Fibroblast of pulmonary artery (primary cell): Measurements from ENCODE around the gene PKP1.
A peak's percentile ranks its signal among the peaks of the same experiment; 100 is the strongest.

Source experiments
- DNase-seq: peaks from one replicate; pipeline ENCODE4 v3.0.0-alpha.2; 2010; ENCODE audit warnings: low read depth
- H3K4me3 ChIP-seq: replicated peaks from 2 replicates; pipeline ENCODE4 v1.5.1; 2011; ENCODE audit warnings: low read depth, mild to moderate bottlenecking, control low read depth, low read length, moderate library complexity
- TF ChIP-seq, protein P1 (sequence below): IDR thresholded peaks from 2 replicates; pipeline ENCODE4 v1.5.1; 2011; ENCODE audit warnings: mild to moderate bottlenecking, control low read depth, low read length, inconsistent platforms; ENCODE audit errors: missing control alignments

The PKP1 gene

DNA sequence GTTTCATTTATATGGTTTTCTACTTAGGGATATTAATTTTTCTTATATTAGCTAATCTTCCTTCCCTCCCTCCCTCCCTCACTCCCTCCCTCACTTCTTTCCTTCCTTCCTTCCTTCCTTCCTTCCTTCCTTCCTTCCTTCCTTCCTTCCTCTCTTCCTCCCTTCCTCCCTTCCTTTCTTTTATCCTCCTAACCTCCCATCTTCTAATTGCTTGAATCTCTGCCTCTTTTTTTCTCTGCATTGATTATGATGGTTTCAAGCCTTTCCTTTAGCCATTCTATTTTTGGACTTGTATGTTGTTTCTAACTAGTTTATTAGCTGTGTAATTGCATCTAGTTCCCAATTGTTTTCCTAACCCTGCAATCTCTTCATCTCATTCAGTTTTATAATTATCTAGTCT, 17.0 kb upstream of the PKP1 start:
- H3K4me3 ChIP-seq, result no peak overlapping the region
- no peak for DNase-seq
- TF ChIP-seq, protein P1, sequence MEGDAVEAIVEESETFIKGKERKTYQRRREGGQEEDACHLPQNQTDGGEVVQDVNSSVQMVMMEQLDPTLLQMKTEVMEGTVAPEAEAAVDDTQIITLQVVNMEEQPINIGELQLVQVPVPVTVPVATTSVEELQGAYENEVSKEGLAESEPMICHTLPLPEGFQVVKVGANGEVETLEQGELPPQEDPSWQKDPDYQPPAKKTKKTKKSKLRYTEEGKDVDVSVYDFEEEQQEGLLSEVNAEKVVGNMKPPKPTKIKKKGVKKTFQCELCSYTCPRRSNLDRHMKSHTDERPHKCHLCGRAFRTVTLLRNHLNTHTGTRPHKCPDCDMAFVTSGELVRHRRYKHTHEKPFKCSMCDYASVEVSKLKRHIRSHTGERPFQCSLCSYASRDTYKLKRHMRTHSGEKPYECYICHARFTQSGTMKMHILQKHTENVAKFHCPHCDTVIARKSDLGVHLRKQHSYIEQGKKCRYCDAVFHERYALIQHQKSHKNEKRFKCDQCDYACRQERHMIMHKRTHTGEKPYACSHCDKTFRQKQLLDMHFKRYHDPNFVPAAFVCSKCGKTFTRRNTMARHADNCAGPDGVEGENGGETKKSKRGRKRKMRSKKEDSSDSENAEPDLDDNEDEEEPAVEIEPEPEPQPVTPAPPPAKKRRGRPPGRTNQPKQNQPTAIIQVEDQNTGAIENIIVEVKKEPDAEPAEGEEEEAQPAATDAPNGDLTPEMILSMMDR, result no peak

DNA sequence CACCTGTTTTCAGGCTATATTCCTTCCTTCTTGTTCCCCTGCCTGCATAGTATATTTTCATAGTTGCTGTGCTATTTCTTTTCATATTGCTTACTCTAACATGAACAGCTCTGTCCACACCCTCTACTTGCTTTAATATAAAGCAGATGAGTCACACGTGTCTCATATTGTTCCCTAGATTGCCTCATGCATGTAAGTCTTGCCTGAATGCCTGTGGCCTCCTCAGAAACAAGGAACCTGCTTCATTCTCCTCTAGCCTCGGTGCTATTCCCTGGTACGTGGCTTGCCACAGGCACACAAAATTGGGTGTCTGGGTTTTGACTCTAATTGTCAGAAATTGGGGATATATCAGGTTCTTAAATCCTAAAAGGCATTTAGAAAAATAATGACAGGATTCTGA, 16.5 kb upstream of the PKP1 start:
- DNase-seq, result peak; percentile 84
- no peak overlapping the region for H3K4me3 ChIP-seq

DNA sequence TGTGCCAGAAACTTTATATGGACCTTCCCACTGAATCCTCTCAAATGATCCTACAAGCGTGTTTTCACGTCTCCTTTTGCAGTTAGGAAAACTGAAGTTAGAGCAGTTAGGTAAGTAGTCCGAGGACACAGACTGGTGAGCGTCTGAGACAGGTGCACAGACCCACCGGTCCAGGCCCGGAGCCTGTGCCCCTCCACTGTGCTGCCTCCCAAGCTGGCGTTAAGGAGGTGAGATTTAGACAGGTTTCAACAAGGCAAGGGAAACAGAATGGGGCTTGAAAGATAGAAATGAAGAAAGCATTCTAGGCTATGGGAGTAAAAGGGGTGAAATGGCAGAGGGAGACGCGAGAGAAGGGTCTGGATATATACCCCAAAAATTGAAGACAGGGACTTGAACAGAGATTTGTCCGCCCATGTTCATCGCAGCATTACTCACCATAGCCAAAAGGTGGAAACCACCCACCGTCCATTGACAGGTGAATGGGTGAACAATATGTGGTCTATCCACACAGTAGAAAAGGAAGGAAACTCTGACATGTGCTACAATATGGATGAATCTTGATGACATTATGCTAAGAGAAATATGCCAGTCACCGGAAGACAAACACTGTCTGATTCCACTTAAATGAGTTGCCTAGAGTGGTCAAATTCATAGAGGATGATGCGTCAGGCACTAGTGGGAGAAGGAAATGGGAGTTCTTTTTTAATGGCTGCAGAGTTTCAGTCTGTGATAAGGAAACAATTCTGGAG, 15.7 kb upstream of the PKP1 start:
- H3K4me3 ChIP-seq, result no peak overlapping the region
- TF ChIP-seq, protein P1, result no peak
- DNase-seq, result peak; percentile 48

More for the DNA sequence above, 16.5 kb upstream of the PKP1 start:
- TF ChIP-seq, protein P1, result no peak

DNA sequence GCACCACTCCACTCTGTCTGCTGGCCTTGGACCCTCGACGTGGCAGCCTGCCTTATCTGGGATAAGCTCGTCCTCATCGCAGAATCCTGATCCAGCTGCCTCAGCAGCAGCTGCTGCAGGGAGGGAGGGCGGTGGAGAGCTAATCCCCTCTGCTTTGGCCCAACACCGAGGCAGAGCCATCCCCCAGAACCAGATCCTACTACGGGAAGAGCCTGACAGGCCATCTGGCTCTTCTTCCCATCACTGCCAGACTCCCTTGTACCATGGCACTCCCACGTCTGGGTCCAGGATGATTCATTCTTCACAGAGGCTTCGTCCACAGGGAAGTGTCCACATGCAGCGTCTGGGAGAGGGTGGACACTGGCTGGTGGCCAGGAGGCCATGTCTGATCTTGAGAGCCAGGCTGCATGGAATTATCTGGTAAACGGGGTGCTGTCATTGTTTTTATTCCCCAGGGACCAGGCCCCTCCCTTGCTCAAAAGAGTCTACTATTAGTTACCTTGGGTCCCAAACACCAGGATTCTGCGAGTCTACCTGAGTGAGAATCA, 14.6 kb upstream of the PKP1 start:
- peak; percentile 91 for DNase-seq
- H3K4me3 ChIP-seq, result no peak overlapping the region
- TF ChIP-seq, protein P1, result no peak

DNA sequence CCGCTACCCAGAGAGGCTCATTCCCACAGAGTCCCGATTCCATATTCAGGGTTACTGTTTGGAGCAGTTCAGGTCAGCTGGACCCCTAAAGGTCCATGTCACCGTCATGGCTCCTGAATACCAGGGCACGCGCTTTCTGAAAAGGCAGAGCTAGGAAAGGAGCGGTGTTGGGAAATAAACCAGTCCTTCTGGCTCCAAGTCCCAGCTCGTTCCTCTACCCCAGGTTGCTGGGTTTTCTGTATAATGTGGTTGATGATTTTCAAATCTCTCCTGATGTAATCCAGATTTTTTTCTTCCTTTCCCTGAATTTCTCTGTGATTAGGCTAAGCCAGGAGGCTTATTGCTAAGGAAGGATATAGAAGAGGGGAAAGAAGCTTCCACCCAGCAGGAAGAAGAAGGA, 14.0 kb upstream of the PKP1 start:
- no peak overlapping the region for H3K4me3 ChIP-seq
- TF ChIP-seq, protein P1, result no peak
- no peak for DNase-seq

DNA sequence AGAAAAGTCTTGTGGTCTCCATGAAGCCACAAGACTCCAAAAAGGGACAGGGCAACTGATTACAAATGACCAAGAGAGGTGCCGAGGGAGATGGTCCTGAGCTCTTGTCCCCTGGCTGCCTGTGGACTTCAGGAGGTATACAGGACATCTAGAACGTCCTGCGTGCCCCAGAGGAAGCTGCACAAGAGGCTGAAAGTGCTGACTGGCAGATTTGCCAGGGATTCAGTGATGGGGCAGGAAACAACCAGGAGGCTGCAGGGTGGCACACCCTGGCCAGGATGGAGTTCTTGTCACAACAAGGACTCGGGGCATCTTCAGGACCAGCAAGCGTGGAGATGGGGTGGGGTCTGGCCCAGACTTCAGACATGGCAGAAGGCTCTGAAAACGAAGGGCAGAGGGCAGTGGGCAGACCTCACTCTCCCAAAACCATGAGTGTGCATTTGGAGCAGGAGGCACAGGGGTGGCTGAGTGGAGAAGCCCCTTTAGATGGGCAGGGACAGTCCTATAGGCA, 13.4 kb upstream of the PKP1 start:
- TF ChIP-seq, protein P1, result no peak
- no peak overlapping the region for H3K4me3 ChIP-seq
- no peak for DNase-seq
